ENCODE data around the gene ALK. TPM values are rescaled to one million over a fixed set of nuclear protein-coding genes. Genes with fewer than 3 reads are reported as not detected.

ALK gene
- polyA plus RNA-seq, 2 donors = 0.04 to 0.05 TPM

- no peak overlapping the region for H3K4me3 ChIP-seq (ENCODE audit: low read depth in 1 of 2, low read length in 2 of 2)
- no peaks in the 10 kb centered on the region for H3K9me3 ChIP-seq (ENCODE audit: control insufficient read depth in 2 of 2, insufficient read depth in 1 of 2, low read depth in 1 of 2, low read length in 1 of 2)
- H3K36me3 ChIP-seq (ENCODE audit: control insufficient read depth in 2 of 2, insufficient read depth in 2 of 2, low read length in 1 of 2) = no peaks in the 10 kb centered on the region
- whole genome bisulfite sequencing, 2 donors = 86 to 88% methylated on average over 20 of the region's 20 CpGs
- no peaks in the 10 kb centered on the region for H3K4me1 ChIP-seq (ENCODE audit: control insufficient read depth in 2 of 2, insufficient read depth in 2 of 2, low read length in 1 of 2)
- H3K27ac ChIP-seq (ENCODE audit: low read depth in 2 of 2, low read length in 1 of 2) = no peak overlapping the region
- no peaks in the 10 kb centered on the region for H3K27me3 ChIP-seq (ENCODE audit: control insufficient read depth in 1 of 2, insufficient read depth in 2 of 2, low read length in 2 of 2)
Measured at GRCh38 chr2:29215739-29216608, 705.4 kb downstream of the ALK start.

- H3K27ac ChIP-seq (ENCODE audit: low read depth in 2 of 2, low read length in 1 of 2) = no peak overlapping the region
- WGBS, 2 donors = 88 to 91% methylated on average over 5 of the region's 5 CpGs
Measured at GRCh38 chr2:29215073-29215472, 706.3 kb downstream of the ALK start.

GRCh38 chr2:29213888-29214291 is 707.5 kb downstream of the ALK start:
- H3K4me1 ChIP-seq (ENCODE audit: control insufficient read depth in 2 of 2, insufficient read depth in 2 of 2, low read length in 1 of 2) = no peaks in the 10 kb centered on the region
- H3K4me3 ChIP-seq (ENCODE audit: low read depth in 1 of 2, low read length in 2 of 2) = no peak overlapping the region
- H3K9me3 ChIP-seq (ENCODE audit: control insufficient read depth in 2 of 2, insufficient read depth in 1 of 2, low read depth in 1 of 2, low read length in 1 of 2) = no peaks in the 10 kb centered on the region
- no peak overlapping the region for H3K27ac ChIP-seq (ENCODE audit: low read depth in 2 of 2, low read length in 1 of 2)
- 53 to 55% methylated on average over 9 of the region's 9 CpGs for WGBS, 2 donors
- no peaks in the 10 kb centered on the region for H3K27me3 ChIP-seq (ENCODE audit: control insufficient read depth in 1 of 2, insufficient read depth in 2 of 2, low read length in 2 of 2)
- no peaks in the 10 kb centered on the region for H3K36me3 ChIP-seq (ENCODE audit: control insufficient read depth in 2 of 2, insufficient read depth in 2 of 2, low read length in 1 of 2)

More at GRCh38 chr2:29215073-29215472, 706.3 kb downstream of the ALK start:
- no peaks in the 10 kb centered on the region for H3K4me1 ChIP-seq (ENCODE audit: control insufficient read depth in 2 of 2, insufficient read depth in 2 of 2, low read length in 1 of 2)
- H3K36me3 ChIP-seq (ENCODE audit: control insufficient read depth in 2 of 2, insufficient read depth in 2 of 2, low read length in 1 of 2) = no peaks in the 10 kb centered on the region
- H3K27me3 ChIP-seq (ENCODE audit: control insufficient read depth in 1 of 2, insufficient read depth in 2 of 2, low read length in 2 of 2) = no peaks in the 10 kb centered on the region
- no peak overlapping the region for H3K4me3 ChIP-seq (ENCODE audit: low read depth in 1 of 2, low read length in 2 of 2)
- H3K9me3 ChIP-seq (ENCODE audit: control insufficient read depth in 2 of 2, insufficient read depth in 1 of 2, low read depth in 1 of 2, low read length in 1 of 2) = no peaks in the 10 kb centered on the region

GRCh38 chr2:29212009-29212408 is 709.4 kb downstream of the ALK start:
- Histone ChIP-seq H3K27ac (ENCODE audit: low read depth in 2 of 2, low read length in 1 of 2) (no peak overlapping the region), H3K9me3 (ENCODE audit: control insufficient read depth in 2 of 2, insufficient read depth in 1 of 2, low read depth in 1 of 2, low read length in 1 of 2) (no peaks in the 10 kb centered on the region), H3K4me3 (ENCODE audit: low read depth in 1 of 2, low read length in 2 of 2) (no peak overlapping the region), H3K4me1 (ENCODE audit: control insufficient read depth in 2 of 2, insufficient read depth in 2 of 2, low read length in 1 of 2) (no peaks in the 10 kb centered on the region), H3K27me3 (ENCODE audit: control insufficient read depth in 1 of 2, insufficient read depth in 2 of 2, low read length in 2 of 2) (no peaks in the 10 kb centered on the region), H3K36me3 (ENCODE audit: control insufficient read depth in 2 of 2, insufficient read depth in 2 of 2, low read length in 1 of 2) (no peaks in the 10 kb centered on the region)
- 52 to 71% methylated on average over 5 of the region's 5 CpGs for WGBS, 2 donors

- Histone ChIP-seq H3K36me3 (ENCODE audit: control insufficient read depth in 2 of 2, insufficient read depth in 2 of 2, low read length in 1 of 2) (no peaks in the 10 kb centered on the region), H3K4me1 (ENCODE audit: control insufficient read depth in 2 of 2, insufficient read depth in 2 of 2, low read length in 1 of 2) (no peaks in the 10 kb centered on the region), H3K27me3 (ENCODE audit: control insufficient read depth in 1 of 2, insufficient read depth in 2 of 2, low read length in 2 of 2) (no peaks in the 10 kb centered on the region), H3K9me3 (ENCODE audit: control insufficient read depth in 2 of 2, insufficient read depth in 1 of 2, low read depth in 1 of 2, low read length in 1 of 2) (no peaks in the 10 kb centered on the region), H3K27ac (ENCODE audit: low read depth in 2 of 2, low read length in 1 of 2) (no peak overlapping the region), H3K4me3 (ENCODE audit: low read depth in 1 of 2, low read length in 2 of 2) (no peak overlapping the region)
- WGBS, 2 donors = 86 to 92% methylated on average over 5 of the region's 5 CpGs
Measured at GRCh38 chr2:29209551-29209950, 711.8 kb downstream of the ALK start.

GRCh38 chr2:29207352-29208148 is 713.8 kb downstream of the ALK start:
- H3K36me3 ChIP-seq (ENCODE audit: control insufficient read depth in 2 of 2, insufficient read depth in 2 of 2, low read length in 1 of 2) = no peaks in the 10 kb centered on the region
- no peaks in the 10 kb centered on the region for H3K4me1 ChIP-seq (ENCODE audit: control insufficient read depth in 2 of 2, insufficient read depth in 2 of 2, low read length in 1 of 2)
- H3K4me3 ChIP-seq (ENCODE audit: low read depth in 1 of 2, low read length in 2 of 2) = no peak overlapping the region
- H3K27me3 ChIP-seq (ENCODE audit: control insufficient read depth in 1 of 2, insufficient read depth in 2 of 2, low read length in 2 of 2) = no peaks in the 10 kb centered on the region
- 75 to 82% methylated on average over 3 of the region's 3 CpGs for WGBS, 2 donors
- no peak overlapping the region for H3K27ac ChIP-seq (ENCODE audit: low read depth in 2 of 2, low read length in 1 of 2)
- no peaks in the 10 kb centered on the region for H3K9me3 ChIP-seq (ENCODE audit: control insufficient read depth in 2 of 2, insufficient read depth in 1 of 2, low read depth in 1 of 2, low read length in 1 of 2)

- Histone ChIP-seq H3K4me1 (ENCODE audit: control insufficient read depth in 2 of 2, insufficient read depth in 2 of 2, low read length in 1 of 2) (no peaks in the 10 kb centered on the region), H3K27me3 (ENCODE audit: control insufficient read depth in 1 of 2, insufficient read depth in 2 of 2, low read length in 2 of 2) (no peaks in the 10 kb centered on the region), H3K4me3 (ENCODE audit: low read depth in 1 of 2, low read length in 2 of 2) (no peak overlapping the region), H3K36me3 (ENCODE audit: control insufficient read depth in 2 of 2, insufficient read depth in 2 of 2, low read length in 1 of 2) (no peaks in the 10 kb centered on the region), H3K27ac (ENCODE audit: low read depth in 2 of 2, low read length in 1 of 2) (no peak overlapping the region), H3K9me3 (ENCODE audit: control insufficient read depth in 2 of 2, insufficient read depth in 1 of 2, low read depth in 1 of 2, low read length in 1 of 2) (no peaks in the 10 kb centered on the region)
- WGBS, 2 donors = 78 to 83% methylated on average over 5 of the region's 5 CpGs
Measured at GRCh38 chr2:29206941-29207340, 714.4 kb downstream of the ALK start.

GRCh38 chr2:29202819-29203495 is 718.4 kb downstream of the ALK start:
- H3K9me3 ChIP-seq (ENCODE audit: control insufficient read depth in 2 of 2, insufficient read depth in 1 of 2, low read depth in 1 of 2, low read length in 1 of 2) = no peaks in the 10 kb centered on the region
- H3K27ac ChIP-seq (ENCODE audit: low read depth in 2 of 2, low read length in 1 of 2) = no peak overlapping the region
- no peaks in the 10 kb centered on the region for H3K36me3 ChIP-seq (ENCODE audit: control insufficient read depth in 2 of 2, insufficient read depth in 2 of 2, low read length in 1 of 2)
- H3K27me3 ChIP-seq (ENCODE audit: control insufficient read depth in 1 of 2, insufficient read depth in 2 of 2, low read length in 2 of 2) = no peaks in the 10 kb centered on the region
- WGBS, 2 donors = 88 to 91% methylated on average over 5 of the region's 5 CpGs
- H3K4me1 ChIP-seq (ENCODE audit: control insufficient read depth in 2 of 2, insufficient read depth in 2 of 2, low read length in 1 of 2) = no peaks in the 10 kb centered on the region
- no peak overlapping the region for H3K4me3 ChIP-seq (ENCODE audit: low read depth in 1 of 2, low read length in 2 of 2)

- no peak overlapping the region for H3K27ac ChIP-seq (ENCODE audit: low read depth in 2 of 2, low read length in 1 of 2)
- 35 to 45% methylated on average over 5 of the region's 5 CpGs for WGBS, 2 donors
Measured at GRCh38 chr2:29201979-29202378, 719.4 kb downstream of the ALK start.

More at GRCh38 chr2:29201979-29202378, 719.4 kb downstream of the ALK start:
- no peaks in the 10 kb centered on the region for H3K36me3 ChIP-seq (ENCODE audit: control insufficient read depth in 2 of 2, insufficient read depth in 2 of 2, low read length in 1 of 2)
- H3K9me3 ChIP-seq (ENCODE audit: control insufficient read depth in 2 of 2, insufficient read depth in 1 of 2, low read depth in 1 of 2, low read length in 1 of 2) = no peaks in the 10 kb centered on the region
- no peak overlapping the region for H3K4me3 ChIP-seq (ENCODE audit: low read depth in 1 of 2, low read length in 2 of 2)
- H3K27me3 ChIP-seq (ENCODE audit: control insufficient read depth in 1 of 2, insufficient read depth in 2 of 2, low read length in 2 of 2) = no peaks in the 10 kb centered on the region
- no peaks in the 10 kb centered on the region for H3K4me1 ChIP-seq (ENCODE audit: control insufficient read depth in 2 of 2, insufficient read depth in 2 of 2, low read length in 1 of 2)

Measured in esophagus (tissue), 2 donors.